Spleen (tissue), 11 donors: ENCODE measurements around the gene CST3. TPM values are rescaled to one million over a fixed set of nuclear protein-coding genes. Genes with fewer than 3 reads are reported as not detected.

ENCODE experiments used
- DNase-seq: peaks from one replicate; pipeline ENCODE4 v3.0.0-alpha.2; 2020
- H3K27ac ChIP-seq, 8 donors: fragments of 200-600 bp; sonication (generic) in 7 of 8; 1 replicate in 4 of 8; 2 replicates in 4 of 8; pipeline versions ENCODE4 v1.5.0 to v1.8.0; 2016 to 2021; ENCODE audit warnings: inconsistent platforms in 4 of 8, mild to moderate bottlenecking in 4 of 8, moderate library complexity in 1 of 8
- H3K27me3 ChIP-seq, 7 donors: fragments of 200-600 bp; sonication (generic) in 6 of 7; replicated peaks in 1 of 7; 1 replicate in 4 of 7; 2 replicates in 3 of 7; pipeline versions ENCODE4 v1.5.0 to v1.8.0; 2016 to 2021; ENCODE audit warnings: inconsistent platforms in 3 of 7, mild to moderate bottlenecking in 1 of 7
- H3K36me3 ChIP-seq, 6 donors: fragments of 200-600 bp; sonication (generic) in 5 of 6; 1 replicate in 4 of 6; 2 replicates in 2 of 6; pipeline versions ENCODE4 v1.5.0 to v1.8.0; 2016 to 2021; ENCODE audit warnings: inconsistent platforms in 2 of 6
- H3K4me1 ChIP-seq, 6 donors: fragments of 200-600 bp; sonication (generic) in 5 of 6; 1 replicate in 3 of 6; 2 replicates in 3 of 6; pipeline versions ENCODE4 v1.5.0 to v1.8.0; 2016 to 2021; ENCODE audit warnings: inconsistent platforms in 3 of 6
- H3K4me3 ChIP-seq, 8 donors: fragments of 200-600 bp; sonication (generic) in 7 of 8; 1 replicate in 4 of 8; 2 replicates in 4 of 8; pipeline versions ENCODE4 v1.5.0 to v1.8.0; 2016 to 2021; ENCODE audit warnings: inconsistent platforms in 4 of 8, mild to moderate bottlenecking in 4 of 8, moderate library complexity in 2 of 8
- H3K9me3 ChIP-seq, 8 donors: fragments of 200-600 bp; sonication (generic) in 7 of 8; 1 replicate in 4 of 8; 2 replicates in 4 of 8; pipeline versions ENCODE4 v1.5.0 to v1.8.0; 2016 to 2021; ENCODE audit warnings: inconsistent platforms in 4 of 8
- POLR2A ChIP-seq, 3 donors: fragments of 450-650 bp; IDR thresholded peaks; one replicate each; pipeline ENCODE4 v1.5.1; 2017; ENCODE audit warnings: antibody characterized with exemption in 3 of 3, mild to moderate bottlenecking in 1 of 3
- POLR2AphosphoS5 ChIP-seq, 3 donors: sonication (generic); formaldehyde crosslinking; IDR thresholded peaks; one replicate each; pipeline ENCODE4 v1.5.1; 2017; ENCODE audit warnings: antibody characterized with exemption in 3 of 3
- WGBS, 5 donors: extraction: QIAGEN DNeasy Blood & Tissue Kit in 3 of 5; methylation state at CpG; one replicate each; pipeline versions ENCODE4 v1.1.5 to v1.1.7; 2013 to 2018; 5-methylcytosine and 5-hydroxymethylcytosine counted together
- intact Hi-C: fragments of 100-400 bp; cut with DNase I; formaldehyde crosslinking; loops from one replicate; pipeline ENCODE4 v1.15.0; 2023; ENCODE audit warnings: low total_unique reads
- polyA plus RNA-seq, 3 donors: library from polyadenylated mRNA; stranded (reverse); fragments of 200-250 nt; gene quantifications; one replicate each; pipeline ENCODE4 v1.2.1, GENCODE V29; 2013
- total RNA-seq, 7 donors: library from RNA; depleted of rRNA in 3 of 7; stranded (reverse); fragments of >200 nt in 3 of 7; fragmentation: NEBNext Ultra II Directional in 4 of 7; extraction: Animal tissue kit (Norgen Biotek cat#: 25700) in 4 of 7; gene quantifications; one replicate each; pipeline versions ENCODE4 v1.1.0 to v1.2.1, GENCODE V29; 2016 to 2021
- TF ChIP-seq, protein P1 (sequence below), 11 experiments: fragments of 200-600 bp in 7 of 11; fragments of 450-650 bp in 4 of 11; sonication (generic) in 4 of 11; IDR thresholded peaks in 8 of 11; conservative IDR thresholded peaks in 3 of 11; 1 replicate in 7 of 11; 2 replicates in 4 of 11; pipeline versions ENCODE4 v1.4.0 to v1.8.0; 2016 to 2021; ENCODE audit warnings: antibody characterized with exemption in 11 of 11, inconsistent platforms in 4 of 11, mild to moderate bottlenecking in 1 of 11
- donor health status: healthy with polysubstance abuse.
- donor health status: DM: no; HTN: no; CAD: no; lungs with moderate emphysema.
- donor health status: DM: no; HTN: no; CAD: no.
- donor health status: Bipolar disorder and iron deficiency.
- donor health status: healthy.
- donor health status: DM: no; HTN: no; CAD: no.
- donor health status: DM: yes; HTN: yes; CAD: no.

CST3 gene
- total and polyA plus RNA-seq, 10 donors, result 199 to 1,082 (median 595) TPM

DNA sequence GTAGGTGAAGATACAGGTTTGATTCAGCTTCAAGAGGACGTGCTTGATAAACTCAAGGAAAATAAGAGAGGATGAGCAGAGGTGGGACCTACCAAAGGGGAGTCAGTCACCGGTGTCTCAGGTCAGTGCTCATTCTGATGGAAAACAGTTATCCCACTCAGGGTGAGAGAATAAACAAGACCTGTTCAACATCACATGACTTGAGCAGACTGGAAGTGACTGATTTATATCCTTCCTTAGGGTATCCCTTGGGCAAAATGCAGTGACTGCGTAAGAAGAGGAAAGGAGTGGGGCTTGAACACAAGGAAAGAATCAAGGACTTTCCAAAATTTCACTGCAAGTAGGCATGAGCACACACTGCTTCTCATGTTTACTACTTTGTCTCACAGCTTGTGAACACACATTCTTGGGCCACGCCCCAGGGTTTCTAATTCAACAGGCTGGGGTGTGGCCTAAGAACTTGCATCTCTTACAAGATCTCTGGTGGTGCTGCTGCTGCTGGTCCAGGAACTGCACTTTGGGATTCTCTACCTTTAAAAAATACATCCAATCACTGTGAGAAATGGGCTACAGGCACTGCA lies 11.6 kb downstream of the CST3 start:
- whole genome bisulfite sequencing, 5 donors, result 80 to 86% (median 83%) methylated on average over 4 of the region's 4 CpGs
- intact Hi-C loops, result no loop called here
- peaks cover 0 to 1% (median 0%) of the 10 kb centered on the region in 6 donors for H3K36me3 ChIP-seq
- H3K27ac ChIP-seq, result no peak overlapping the region
- no peaks in the 10 kb centered on the region for H3K9me3 ChIP-seq
- H3K4me1 ChIP-seq, result peaks cover 0 to 52% (median 12%) of the 10 kb centered on the region in 6 donors
- TF ChIP-seq POLR2A (IDR thresholded peaks at IDR 0.05), result no peak
- TF ChIP-seq POLR2AphosphoS5 (IDR thresholded peaks at IDR 0.05), result no peak
- TF ChIP-seq, protein P1, sequence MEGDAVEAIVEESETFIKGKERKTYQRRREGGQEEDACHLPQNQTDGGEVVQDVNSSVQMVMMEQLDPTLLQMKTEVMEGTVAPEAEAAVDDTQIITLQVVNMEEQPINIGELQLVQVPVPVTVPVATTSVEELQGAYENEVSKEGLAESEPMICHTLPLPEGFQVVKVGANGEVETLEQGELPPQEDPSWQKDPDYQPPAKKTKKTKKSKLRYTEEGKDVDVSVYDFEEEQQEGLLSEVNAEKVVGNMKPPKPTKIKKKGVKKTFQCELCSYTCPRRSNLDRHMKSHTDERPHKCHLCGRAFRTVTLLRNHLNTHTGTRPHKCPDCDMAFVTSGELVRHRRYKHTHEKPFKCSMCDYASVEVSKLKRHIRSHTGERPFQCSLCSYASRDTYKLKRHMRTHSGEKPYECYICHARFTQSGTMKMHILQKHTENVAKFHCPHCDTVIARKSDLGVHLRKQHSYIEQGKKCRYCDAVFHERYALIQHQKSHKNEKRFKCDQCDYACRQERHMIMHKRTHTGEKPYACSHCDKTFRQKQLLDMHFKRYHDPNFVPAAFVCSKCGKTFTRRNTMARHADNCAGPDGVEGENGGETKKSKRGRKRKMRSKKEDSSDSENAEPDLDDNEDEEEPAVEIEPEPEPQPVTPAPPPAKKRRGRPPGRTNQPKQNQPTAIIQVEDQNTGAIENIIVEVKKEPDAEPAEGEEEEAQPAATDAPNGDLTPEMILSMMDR (IDR thresholded peaks at IDR 0.05 in 8 of 11, conservative IDR thresholded peaks at IDR 0.05 in 3 of 11), result no peak
- no peak for DNase-seq
- no peak overlapping the region for H3K4me3 ChIP-seq
- H3K27me3 ChIP-seq, result no peaks in the 10 kb centered on the region

DNA sequence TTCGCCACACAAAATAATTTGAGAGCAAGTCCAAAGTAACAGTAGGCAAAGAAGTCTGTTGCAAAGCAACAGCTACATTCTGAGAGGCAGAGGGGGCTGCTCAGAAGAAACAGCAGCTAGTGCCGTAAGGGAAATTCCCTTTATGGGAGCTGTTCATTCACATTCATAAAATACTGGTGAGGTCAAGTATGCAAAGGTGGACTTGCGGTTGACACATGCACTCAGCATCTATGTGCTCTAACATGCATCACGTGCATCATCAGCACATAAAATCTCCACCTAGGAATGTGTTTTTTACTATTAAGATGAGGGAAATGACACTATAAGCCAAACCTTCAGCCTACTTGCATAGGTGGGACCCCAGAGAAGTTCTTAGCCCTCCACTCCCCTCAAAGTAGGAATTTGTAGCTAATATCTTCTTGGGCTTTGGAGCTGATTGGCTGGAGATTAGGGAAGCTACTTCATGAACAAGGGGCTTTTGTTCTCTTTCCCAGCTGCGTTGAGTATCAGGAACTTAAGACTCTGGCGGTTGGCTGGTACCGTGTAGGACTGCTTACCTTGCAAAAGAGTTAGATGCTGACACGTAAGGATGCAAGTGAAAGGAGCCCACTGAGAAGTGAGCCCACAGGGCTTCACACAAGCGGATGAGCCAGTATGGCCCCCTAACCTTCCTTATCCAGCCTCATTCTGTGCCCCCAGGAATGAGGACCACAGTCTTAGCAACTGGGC lies 12.4 kb downstream of the CST3 start:
- 83 to 89% (median 87%) methylated on average over 9 of the region's 9 CpGs for WGBS, 5 donors
- Histone ChIP-seq H3K36me3 (no peaks in the 10 kb centered on the region), H3K4me3 (no peak overlapping the region), H3K27ac (no peak overlapping the region), H3K9me3 (no peaks in the 10 kb centered on the region), H3K27me3 (no peaks in the 10 kb centered on the region), H3K4me1 (peaks cover 0 to 48% (median 12%) of the 10 kb centered on the region in 6 donors)
- intact Hi-C loops, result no loop called here
- TF ChIP-seq, protein P1 (IDR thresholded peaks at IDR 0.05 in 8 of 11, conservative IDR thresholded peaks at IDR 0.05 in 3 of 11), result no peak
- TF ChIP-seq POLR2AphosphoS5 (IDR thresholded peaks at IDR 0.05) (no peak), POLR2A (IDR thresholded peaks at IDR 0.05) (no peak)
- no peak for DNase-seq

DNA sequence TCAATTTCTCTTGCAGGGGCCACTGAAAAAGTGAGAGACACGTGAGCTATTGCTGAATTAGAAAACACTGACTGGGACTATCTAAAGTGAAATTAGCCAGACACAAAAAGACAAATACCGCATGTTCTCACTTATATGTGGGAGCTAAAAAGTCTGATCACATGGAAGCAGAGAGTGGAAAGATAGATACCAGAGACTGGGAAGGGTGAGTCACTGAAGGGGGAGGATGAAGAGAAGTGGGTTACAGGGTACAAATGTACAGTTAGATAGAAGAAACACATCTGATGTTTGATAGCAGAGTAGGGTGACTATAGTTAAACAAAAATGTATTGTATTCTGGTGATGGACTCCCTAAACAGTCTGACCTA lies 13.4 kb downstream of the CST3 start:
- Histone ChIP-seq H3K36me3 (no peaks in the 10 kb centered on the region), H3K4me1 (peaks cover 0 to 37% (median 3%) of the 10 kb centered on the region in 6 donors), H3K9me3 (no peaks in the 10 kb centered on the region), H3K27ac (peak overlapping the region in 3 of 8 donors; percentile 79 to 84 (median 81)), H3K27me3 (no peaks in the 10 kb centered on the region), H3K4me3 (no peak overlapping the region)
- no peak for DNase-seq
- intact Hi-C loops, result no loop called here
- TF ChIP-seq POLR2AphosphoS5 (IDR thresholded peaks at IDR 0.05) (no peak), POLR2A (IDR thresholded peaks at IDR 0.05) (no peak)
- TF ChIP-seq, protein P1 (IDR thresholded peaks at IDR 0.05 in 8 of 11, conservative IDR thresholded peaks at IDR 0.05 in 3 of 11), result no peak
- 67 to 89% (median 75%) methylated on average over 2 of the region's 2 CpGs for WGBS, 5 donors

DNA sequence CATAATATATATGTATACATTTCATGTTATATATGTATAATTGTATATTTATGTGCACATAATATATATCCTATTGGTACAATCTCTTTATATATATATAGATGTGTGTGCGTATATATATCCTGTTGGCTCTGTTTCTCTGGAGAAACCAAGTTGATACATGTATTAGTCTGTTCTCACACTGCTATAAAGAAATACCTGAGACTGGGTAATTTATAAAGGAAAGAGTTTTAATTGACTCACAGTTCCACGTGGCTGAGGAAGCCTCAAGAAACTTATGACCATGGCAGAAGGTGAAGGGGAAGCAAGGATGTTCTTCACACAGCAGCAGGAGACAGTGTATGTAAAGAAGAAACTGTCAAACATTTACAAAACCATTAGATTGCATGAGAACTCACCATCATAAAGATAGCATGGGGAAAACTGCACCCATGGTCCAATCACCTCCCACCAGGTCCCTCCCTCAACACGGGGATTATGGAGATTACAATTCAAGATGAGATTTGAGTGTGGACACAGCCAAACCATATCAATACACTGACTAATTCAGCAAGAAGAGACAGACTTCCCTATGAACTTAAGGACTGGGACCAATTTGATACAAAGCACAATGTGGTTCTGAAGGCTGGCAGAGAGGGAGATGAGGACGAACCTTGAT lies 14.0 kb downstream of the CST3 start:
- 69 to 86% (median 82%) methylated on average over 4 of the region's 4 CpGs for WGBS, 5 donors
- intact Hi-C loops, result no loop called here
- H3K9me3 ChIP-seq, result no peaks in the 10 kb centered on the region
- TF ChIP-seq POLR2AphosphoS5 (IDR thresholded peaks at IDR 0.05) (no peak), POLR2A (IDR thresholded peaks at IDR 0.05) (no peak)
- TF ChIP-seq, protein P1 (IDR thresholded peaks at IDR 0.05 in 8 of 11, conservative IDR thresholded peaks at IDR 0.05 in 3 of 11), result no peak
- no peaks in the 10 kb centered on the region for H3K27me3 ChIP-seq
- H3K4me1 ChIP-seq, result peaks cover 0 to 33% (median 0%) of the 10 kb centered on the region in 6 donors
- no peak overlapping the region for H3K4me3 ChIP-seq
- peak overlapping the region in 7 of 8 donors; percentile 10 to 84 (median 79) for H3K27ac ChIP-seq
- no peaks in the 10 kb centered on the region for H3K36me3 ChIP-seq
- no peak for DNase-seq
